Ectodermal cell (in vitro differentiated cells): Measurements from ENCODE around the gene PRKRIP1.
"Not testable (repeated sequence)": the region's sequence is repeated elsewhere in the genome, so short reads cannot be mapped to it uniquely, and the experiment has no call there.

Experiments used
- H3K27ac ChIP-seq: 2 replicates; pipeline ENCODE4 v1.7.0; 2013; ENCODE audit warnings: mild to moderate bottlenecking, low read depth, low read length; ENCODE audit not compliant: insufficient read depth, poor library complexity, severe bottlenecking
- H3K27me3 ChIP-seq: 2 replicates; pipeline ENCODE4 v1.7.0; 2013; ENCODE audit warnings: mild to moderate bottlenecking, low read length; ENCODE audit not compliant: insufficient read depth, control insufficient read depth, poor library complexity, severe bottlenecking
- H3K36me3 ChIP-seq: one replicate; pipeline ENCODE4 v1.7.0; 2013; ENCODE audit warnings: low read length; ENCODE audit not compliant: control insufficient read depth, insufficient read depth
- H3K4me1 ChIP-seq: one replicate; pipeline ENCODE4 v1.7.0; 2013; ENCODE audit warnings: low read length; ENCODE audit not compliant: control insufficient read depth, insufficient read depth
- H3K4me3 ChIP-seq: 2 replicates; pipeline ENCODE4 v1.7.0; 2013; ENCODE audit warnings: low read depth, low read length, control low read depth; ENCODE audit not compliant: insufficient read depth
- H3K9me3 ChIP-seq: 2 replicates; pipeline ENCODE4 v1.7.0; 2013; ENCODE audit warnings: mild to moderate bottlenecking, low read length, moderate library complexity; ENCODE audit not compliant: control insufficient read depth
- WGBS, 2 experiments: methylation state at CpG; one replicate each; pipeline ENCODE4 v1.1.7; 2013; ENCODE audit warnings: missing lambda C conversion rate in 2 of 2; 5-methylcytosine and 5-hydroxymethylcytosine counted together

PRKRIP1 gene

GRCh38 chr7:102467581-102468477, 71.7 kb downstream of the PRKRIP1 start:
- WGBS, 2 experiments, result 95% methylated on average over 24 of the region's 24 CpGs
- Histone ChIP-seq H3K4me3 (no peak overlapping the region), H3K36me3 (peaks cover 6% of the 10 kb centered on the region), H3K27ac (no peak overlapping the region), H3K9me3 (no peaks in the 10 kb centered on the region), H3K27me3 (no peaks in the 10 kb centered on the region), H3K4me1 (peaks cover 16% of the 10 kb centered on the region)

GRCh38 chr7:102468478-102469350, 72.6 kb downstream of the PRKRIP1 start:
- H3K27ac ChIP-seq, result no peak overlapping the region
- peaks cover 15% of the 10 kb centered on the region for H3K36me3 ChIP-seq
- no peak overlapping the region for H3K4me3 ChIP-seq
- H3K27me3 ChIP-seq, result no peaks in the 10 kb centered on the region
- H3K4me1 ChIP-seq, result peaks cover 11% of the 10 kb centered on the region
- H3K9me3 ChIP-seq, result no peaks in the 10 kb centered on the region
- 92% methylated on average over 40 of the region's 40 CpGs for WGBS, 2 experiments

- Histone ChIP-seq H3K4me1 (peaks cover 8% of the 10 kb centered on the region), H3K27ac (no peak overlapping the region), H3K36me3 (peaks cover 17% of the 10 kb centered on the region), H3K4me3 (no peak overlapping the region), H3K9me3 (no peaks in the 10 kb centered on the region), H3K27me3 (no peaks in the 10 kb centered on the region)
- WGBS, 2 experiments, result 94 to 95% methylated on average over 24 of the region's 24 CpGs
Measured at GRCh38 chr7:102469351-102469971, 73.3 kb downstream of the PRKRIP1 start.

- Histone ChIP-seq H3K4me3 (no peak overlapping the region), H3K27ac (no peak overlapping the region), H3K4me1 (peaks cover 8% of the 10 kb centered on the region), H3K27me3 (no peaks in the 10 kb centered on the region), H3K36me3 (peaks cover 17% of the 10 kb centered on the region), H3K9me3 (no peaks in the 10 kb centered on the region)
- 84 to 85% methylated on average over 20 of the region's 20 CpGs for WGBS, 2 experiments
Measured at GRCh38 chr7:102469972-102470825, 74.0 kb downstream of the PRKRIP1 start.

GRCh38 chr7:102471791-102472125, 75.6 kb downstream of the PRKRIP1 start:
- H3K4me1 ChIP-seq, result no peaks in the 10 kb centered on the region
- WGBS, 2 experiments, result 90 to 93% methylated on average over 6 of the region's 6 CpGs
- peaks cover 17% of the 10 kb centered on the region for H3K36me3 ChIP-seq
- no peak overlapping the region for H3K27ac ChIP-seq
- no peak overlapping the region for H3K4me3 ChIP-seq
- no peaks in the 10 kb centered on the region for H3K27me3 ChIP-seq
- no peaks in the 10 kb centered on the region for H3K9me3 ChIP-seq

- Histone ChIP-seq H3K4me1 (no peaks in the 10 kb centered on the region), H3K4me3 (no peak overlapping the region), H3K27ac (no peak overlapping the region), H3K36me3 (peaks cover 17% of the 10 kb centered on the region), H3K9me3 (no peaks in the 10 kb centered on the region), H3K27me3 (no peaks in the 10 kb centered on the region)
- 91 to 92% methylated on average over 31 of the region's 31 CpGs for WGBS, 2 experiments
Measured at GRCh38 chr7:102472126-102473041, 76.2 kb downstream of the PRKRIP1 start.

- Histone ChIP-seq H3K4me1 (no peaks in the 10 kb centered on the region), H3K27ac (no peak overlapping the region), H3K4me3 (no peak overlapping the region), H3K36me3 (peaks cover 13% of the 10 kb centered on the region), H3K27me3 (no peaks in the 10 kb centered on the region), H3K9me3 (no peaks in the 10 kb centered on the region)
- WGBS, 2 experiments, result 93 to 94% methylated on average over 22 of the region's 23 CpGs
Measured at GRCh38 chr7:102473271-102473991, 77.3 kb downstream of the PRKRIP1 start.

- H3K27me3 ChIP-seq, H3K9me3 ChIP-seq, H3K4me3 ChIP-seq, H3K27ac ChIP-seq, H3K4me1 ChIP-seq: not testable (repeated sequence)
- peaks cover 13% of the 10 kb centered on the region for H3K36me3 ChIP-seq
- 80 to 95% methylated on average over 1 to 7 of the region's 14 CpGs for WGBS, 2 experiments
Measured at GRCh38 chr7:102474116-102474515, 78.0 kb downstream of the PRKRIP1 start.
